HG02610 (cell line): ENCODE data around the gene NUDT15.

Source experiments
- ATAC-seq: cut with Tn5 transposase; IDR thresholded peaks from one replicate; pipeline ENCODE4 v1.9.1; 2021; ENCODE audit warnings: mild to moderate bottlenecking, moderate library complexity; ENCODE audit not compliant: unreplicated experiment

The NUDT15 gene

GRCh38 chr13:48096670-48097069 lies 59.1 kb downstream of the NUDT15 start:
- ATAC-seq: no peak
